GM19238 (cell line): Measurements from ENCODE around the gene UMODL1.

ENCODE experiments used
- DNase-seq: peaks from one replicate; pipeline ENCODE4 v3.0.0; 2011; ENCODE audit warnings: low spot score; ENCODE audit not compliant: insufficient read length

The UMODL1 gene

DNA sequence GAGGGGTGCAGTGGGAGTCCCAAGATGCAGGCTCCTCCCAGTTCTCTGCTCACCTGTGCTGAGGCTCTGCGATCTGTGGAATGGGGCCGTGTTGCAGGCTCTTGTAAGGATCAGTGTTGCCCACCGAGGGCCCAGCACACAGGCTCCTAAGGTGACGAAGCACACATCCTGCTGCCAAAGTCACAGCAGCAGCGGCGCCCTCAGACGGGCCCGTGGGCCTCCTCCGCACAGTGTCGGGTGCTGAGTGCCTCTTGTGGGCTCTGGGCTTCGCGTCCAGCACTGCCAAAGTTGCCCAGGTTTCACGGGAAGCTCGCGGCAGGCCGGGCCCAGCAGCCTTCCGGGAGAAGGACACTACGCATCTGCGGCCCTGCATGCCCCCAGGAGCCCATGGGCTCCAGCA is 75.7 kb downstream of the UMODL1 start:
- DNase-seq, result no peak

DNA sequence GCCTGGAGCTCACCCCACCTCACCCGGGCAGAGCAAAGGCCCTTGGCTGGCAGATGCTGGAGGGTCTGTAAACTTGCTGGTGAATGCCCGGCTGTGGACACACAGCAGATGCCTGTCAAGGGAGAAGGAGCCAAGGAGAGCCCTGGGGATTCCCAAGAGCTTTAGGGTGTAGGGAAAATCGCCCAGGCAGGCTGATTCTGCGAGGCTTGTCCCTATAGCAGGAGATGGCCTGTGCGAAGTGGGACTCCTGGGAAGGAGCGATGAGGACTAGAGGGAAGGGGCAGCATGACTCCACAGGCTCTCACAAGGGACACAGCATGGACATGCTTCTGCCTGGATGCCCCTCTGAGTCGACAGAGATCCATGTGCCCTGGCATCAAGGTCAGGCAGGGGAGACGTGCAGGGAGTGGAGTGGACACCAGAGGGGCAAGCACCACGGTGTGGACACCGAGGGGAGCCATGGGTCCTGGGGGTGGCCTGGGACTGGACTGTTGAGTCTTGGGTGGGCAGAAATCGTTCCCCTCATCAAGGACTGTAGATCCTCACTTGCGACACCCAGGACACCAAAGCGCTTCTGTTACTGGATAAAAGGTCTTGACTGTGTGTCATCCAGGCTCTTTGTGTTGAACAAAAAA is 76.4 kb downstream of the UMODL1 start:
- no peak for DNase-seq

DNA sequence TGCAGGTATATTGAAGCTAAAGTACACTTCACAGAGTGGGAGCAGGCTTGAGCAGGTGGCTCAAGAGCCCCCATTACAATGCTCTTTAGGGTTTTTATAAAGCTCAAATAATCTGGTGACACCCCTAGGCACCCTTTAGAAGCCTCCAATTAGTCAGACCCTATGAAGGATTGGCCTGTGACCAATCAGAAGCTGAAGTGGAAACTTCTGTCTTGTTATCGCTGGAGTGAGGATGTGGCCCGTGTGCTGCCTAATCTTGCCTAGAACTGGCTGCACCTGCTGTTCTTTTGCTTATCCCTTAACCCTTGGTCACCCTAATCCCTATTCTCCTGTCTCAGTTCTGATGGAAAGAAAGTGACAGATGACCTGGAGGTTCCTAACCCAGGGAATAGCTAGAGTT is 77.0 kb downstream of the UMODL1 start:
- no peak for DNase-seq

DNA sequence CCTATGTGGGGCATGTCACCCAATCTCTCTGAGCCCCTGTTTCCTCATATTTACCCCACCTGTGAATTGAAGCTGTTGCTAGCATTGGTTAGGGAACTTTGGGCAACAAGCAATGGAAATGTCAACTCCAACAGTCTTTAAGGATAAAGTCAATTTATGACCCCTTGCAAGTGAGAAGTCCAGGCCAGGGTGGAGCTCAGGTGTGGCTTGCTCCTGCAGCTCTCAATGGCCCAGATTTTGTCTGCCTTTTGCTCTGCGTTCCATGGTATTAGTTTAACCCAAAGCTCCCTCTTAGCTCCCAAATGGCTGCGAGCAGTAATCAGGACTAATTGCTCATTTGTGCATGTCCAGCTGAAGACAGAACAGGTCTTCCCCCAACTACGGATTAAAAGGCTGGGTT is 77.5 kb downstream of the UMODL1 start:
- DNase-seq, result no peak

DNA sequence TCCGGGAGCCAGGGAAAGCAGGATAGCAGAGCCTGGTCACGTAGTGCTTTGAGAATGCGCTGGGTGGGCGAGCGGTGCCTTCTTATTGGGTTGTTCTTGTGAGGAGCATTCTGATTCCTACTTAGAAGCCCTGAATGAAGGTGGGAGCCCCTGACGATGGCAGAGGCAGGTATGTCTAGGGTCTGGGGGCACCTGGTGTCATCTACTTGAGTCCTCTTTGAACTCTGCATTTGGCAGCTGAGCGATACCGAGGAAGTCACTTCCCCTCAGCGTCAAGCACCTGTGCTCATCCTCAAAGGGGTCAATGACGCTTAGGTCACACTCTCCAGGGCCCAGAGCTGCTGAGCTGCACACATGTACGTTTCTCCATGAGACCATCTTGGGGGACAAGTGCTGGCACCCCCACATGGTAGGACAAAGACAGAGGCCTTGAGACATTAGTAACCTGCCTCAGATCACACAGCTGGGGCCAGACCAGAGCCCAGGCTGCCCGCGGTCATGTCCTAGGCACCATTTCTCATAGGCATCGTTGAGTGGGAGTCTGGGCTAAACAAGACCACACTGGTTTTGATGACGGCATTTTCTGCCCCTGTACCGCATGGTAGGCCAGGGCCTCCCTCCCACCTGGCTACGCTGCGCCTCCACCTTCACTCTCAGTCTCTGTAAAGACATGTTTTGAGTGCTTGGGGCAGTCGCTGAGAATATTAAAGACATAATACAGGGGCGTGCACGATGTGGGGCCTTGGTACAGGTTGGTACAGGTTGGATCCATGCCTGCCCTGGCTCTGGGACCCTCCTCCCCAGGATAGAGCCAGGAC is 78.7 kb downstream of the UMODL1 start:
- DNase-seq, result no peak

DNA sequence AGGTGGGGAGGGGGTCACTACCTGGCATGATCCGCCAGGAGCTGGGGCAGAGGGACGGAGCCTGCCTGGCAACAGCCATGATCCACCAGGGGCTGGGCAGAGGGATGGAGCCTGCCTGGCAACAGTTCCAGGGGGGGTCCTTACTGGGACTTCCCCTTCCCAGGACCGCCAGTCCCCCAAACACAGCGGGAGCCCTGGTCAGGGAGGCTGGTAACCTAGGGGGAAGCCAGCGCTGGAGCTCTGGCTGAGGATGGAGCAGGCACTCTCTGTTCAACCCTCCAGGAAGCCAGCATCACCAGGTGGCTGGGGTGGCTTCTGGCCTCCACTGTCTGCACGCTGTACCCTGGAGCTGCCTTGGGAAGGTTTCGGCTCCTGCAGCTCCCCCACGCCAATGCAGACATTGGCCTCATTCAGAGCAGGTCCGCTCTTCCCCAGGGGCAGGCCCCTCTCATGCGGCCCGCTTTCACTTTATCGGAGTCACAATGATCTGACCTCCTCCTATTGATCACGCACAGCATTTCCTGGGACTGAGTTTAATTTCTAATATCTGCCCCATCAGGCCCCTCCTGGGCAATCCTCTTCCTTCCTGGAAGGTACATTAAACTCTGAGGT is 79.5 kb downstream of the UMODL1 start:
- DNase-seq, result no peak

DNA sequence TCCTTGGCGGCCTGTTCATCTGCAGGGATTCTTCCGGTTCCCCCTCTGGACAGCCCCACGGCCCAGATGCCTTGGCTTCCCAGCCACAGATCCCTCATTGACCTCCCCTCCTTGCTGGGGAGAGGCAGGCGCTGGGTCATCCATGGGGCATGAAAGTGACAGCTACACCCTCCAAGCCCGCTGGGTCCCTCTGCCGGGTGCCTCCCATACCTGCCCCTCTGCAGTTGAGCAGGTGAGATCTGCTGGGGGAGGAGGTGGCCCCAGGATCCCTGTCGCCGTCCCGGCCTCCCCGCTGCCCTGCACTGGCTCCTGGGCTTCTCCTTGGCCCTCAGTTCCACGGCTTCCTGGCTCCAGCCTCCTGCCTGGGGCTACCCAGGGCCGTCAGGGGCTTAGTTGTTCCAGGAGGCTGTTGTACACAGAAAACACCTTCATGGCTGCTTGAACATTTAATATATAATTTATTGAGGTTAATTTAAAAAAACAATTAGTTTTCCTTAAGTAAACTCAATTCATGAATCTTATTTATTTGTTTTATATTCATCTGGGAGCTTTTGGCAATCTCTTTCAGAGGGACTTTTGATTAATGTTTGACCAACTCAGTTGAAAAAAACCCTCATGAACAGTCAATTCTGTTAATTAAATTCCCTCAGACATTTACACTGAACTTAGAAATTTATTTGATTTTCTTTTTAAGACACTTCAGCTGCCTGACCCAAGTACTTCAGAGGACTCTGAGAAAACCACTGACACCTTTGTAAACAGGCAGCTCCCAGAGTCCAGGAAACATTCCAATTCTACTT is 80.2 kb downstream of the UMODL1 start:
- DNase-seq, result no peak

DNA sequence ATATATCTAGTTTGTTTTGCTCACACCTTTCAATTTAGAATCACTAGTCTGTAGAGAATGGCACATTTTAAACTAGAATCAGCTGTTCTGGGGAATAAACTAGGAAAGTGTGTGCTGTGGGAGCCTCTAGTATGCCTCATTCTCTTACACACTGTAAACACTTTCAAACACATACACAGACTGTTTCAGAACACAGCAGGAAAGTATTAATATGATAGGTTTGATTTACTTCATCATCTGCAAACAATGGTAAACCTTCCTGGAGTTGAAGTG is 80.8 kb downstream of the UMODL1 start:
- no peak for DNase-seq

DNA sequence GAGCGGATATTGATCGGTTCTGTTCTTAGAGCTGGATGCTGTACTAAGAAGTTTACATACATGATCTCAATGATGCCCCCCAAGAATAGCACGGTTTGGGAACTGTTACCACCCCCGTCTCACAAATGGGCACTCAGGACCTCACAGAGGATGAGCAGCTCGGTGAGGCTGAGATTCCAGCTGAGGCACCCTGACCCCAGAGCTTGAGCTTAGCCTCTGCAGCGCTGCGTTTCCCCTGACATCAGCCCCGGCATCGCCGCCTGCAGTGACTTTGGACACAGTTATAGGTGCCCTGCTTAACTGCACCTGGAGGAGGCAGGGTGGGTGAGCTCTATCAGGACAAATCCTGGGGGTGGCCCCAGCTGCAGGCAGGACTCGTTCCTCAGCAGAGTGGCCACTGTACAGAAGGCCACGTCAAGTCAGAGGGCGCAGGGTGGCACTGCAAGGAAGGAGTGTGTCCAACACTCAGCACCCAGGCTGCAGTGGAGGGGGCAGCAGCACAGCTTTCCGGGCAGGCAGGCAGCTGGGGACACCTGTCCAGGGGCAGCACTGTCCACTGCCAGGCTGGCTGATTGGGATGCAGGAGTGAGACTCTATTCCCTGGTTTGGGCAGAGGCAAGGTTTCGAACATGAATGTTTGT is 82.0 kb downstream of the UMODL1 start:
- DNase-seq, result no peak

DNA sequence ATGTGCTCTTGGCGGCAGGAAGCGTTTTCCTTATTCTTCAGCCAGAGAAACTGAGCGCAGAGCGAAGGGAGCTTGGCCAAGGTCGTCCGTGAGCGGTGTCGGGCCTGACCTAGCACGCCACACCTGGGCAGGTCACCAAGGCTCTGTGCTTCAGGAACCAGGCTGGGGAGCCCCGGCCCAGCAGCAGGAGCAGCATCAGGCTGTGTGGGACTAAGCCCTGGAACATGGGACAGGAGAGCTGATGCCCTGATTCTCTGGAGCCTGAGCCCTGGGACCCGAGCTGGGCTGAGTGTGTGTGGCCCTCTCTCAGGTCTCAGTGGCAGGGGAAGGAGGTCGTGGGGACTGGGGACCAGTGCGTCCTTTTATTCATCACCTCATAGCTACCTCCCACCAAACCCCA is 82.6 kb downstream of the UMODL1 start:
- DNase-seq, result no peak

DNA sequence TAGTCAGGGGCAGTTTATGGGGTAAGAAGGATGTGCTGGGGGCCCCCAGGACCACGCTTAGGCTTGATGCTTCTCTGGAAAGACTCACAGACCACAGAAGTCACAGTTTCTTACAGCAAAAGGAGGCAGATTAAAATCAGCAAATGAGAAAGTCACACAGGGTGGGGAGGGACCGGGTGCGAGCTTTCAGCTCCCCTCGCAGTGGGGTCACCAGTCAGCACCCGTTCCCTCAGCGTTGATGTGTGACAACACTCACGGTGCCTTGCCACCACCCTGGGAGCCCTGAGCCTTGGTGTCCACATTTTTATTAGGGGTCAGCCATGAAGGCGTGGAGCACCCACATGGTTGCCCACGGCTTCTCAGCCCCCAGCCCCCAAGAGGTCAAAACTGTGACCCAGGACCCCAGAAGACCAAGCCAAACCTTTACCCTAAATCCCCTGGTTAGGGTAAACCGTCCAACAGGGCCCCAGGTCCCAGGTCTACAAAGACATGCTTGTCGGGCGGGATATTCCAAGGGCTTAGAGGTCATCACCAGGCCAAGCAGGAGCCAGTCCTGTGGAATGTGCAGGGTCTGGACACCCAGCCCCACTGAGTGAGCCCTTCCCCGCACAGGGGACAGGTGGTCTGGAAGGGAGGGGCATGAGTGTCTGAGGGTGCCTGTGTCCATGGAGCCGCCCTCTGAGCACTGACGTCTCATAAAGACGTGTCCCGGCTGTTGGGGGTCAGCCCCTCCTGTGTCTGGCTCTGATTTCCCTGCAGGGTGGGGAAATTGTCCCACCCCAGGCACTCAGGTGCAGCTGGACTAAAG is 83.3 kb downstream of the UMODL1 start:
- DNase-seq, result no peak

DNA sequence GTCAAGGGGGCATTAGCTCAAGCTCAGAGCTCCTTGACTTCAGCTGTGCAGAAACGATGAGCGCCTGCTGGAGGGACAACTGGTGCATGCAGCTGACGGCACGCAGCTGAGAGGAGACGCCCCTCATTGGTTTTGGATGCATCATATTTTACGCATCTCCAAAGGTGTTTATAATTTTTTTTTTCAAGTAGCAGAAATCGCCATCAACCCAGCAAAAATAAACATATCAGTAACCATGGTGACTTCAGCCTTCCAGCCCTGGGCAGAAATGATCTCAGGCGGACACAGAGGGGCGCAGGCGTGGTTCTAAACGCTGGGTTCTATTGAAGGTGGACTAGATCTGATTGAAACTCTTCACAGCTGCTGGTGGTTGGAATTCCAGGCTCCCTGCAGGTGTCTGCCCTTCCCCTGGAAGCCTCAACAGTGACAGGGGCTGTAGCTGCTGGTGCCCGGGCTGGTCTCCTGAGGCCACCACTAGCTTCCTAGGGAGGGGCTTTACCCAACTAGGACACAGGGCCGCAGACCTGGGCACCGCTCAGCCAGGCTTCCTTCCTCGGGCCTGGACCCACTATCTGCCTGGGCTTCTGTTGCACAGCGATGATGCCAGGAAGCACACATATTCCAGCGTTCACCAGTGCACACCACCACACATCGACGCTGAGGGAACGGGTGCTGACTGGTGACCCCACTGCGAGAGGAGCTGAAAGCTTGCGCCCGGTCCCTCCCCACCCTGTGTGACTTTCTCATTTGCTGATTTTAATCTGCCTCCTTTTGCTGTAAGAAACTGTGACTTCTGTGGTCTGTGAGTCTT is 84.1 kb downstream of the UMODL1 start:
- DNase-seq, result no peak

DNA sequence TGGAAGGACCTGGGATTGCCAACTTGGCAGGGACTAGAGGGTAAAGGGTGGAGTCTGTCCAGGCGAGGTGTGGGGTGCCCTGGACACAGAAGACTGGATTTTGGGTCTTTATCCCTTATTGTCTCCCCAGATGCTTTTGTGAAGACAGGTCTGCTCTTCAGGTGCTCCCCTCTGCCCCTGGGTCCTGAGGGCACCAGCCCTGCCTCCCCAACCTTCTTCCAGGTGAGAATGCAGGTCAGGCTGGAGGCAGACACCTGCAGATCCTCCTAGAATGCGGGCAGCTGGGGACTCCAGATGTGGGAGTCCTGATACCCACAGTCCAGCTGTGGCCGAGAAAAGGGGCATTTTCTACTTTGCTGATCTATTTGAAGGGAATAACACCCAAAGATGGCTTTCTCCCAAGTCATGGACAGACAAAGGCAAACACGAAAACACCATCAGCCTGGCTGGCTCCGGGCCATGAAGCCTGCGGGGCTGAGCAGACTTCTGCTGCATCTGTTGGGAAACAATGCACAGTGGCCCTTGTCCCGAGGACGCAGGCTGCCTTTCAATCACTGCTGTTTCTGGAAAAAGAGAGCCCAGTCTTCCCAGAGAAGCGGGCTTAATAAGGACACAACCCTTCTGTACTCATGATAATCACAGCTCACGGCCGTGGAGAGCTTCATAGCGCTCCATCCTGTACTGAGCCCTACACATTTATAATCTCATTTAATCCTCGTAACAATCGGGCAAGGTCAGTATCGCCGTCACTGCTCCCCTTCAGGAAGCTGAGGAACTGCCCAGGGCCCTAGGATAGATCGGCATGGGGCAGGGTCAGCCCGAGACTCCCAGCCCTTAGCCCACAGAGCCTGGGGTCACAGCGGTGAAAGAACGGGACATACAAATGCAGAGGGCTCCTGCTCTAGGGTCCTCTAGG is 85.8 kb downstream of the UMODL1 start:
- DNase-seq, result no peak

DNA sequence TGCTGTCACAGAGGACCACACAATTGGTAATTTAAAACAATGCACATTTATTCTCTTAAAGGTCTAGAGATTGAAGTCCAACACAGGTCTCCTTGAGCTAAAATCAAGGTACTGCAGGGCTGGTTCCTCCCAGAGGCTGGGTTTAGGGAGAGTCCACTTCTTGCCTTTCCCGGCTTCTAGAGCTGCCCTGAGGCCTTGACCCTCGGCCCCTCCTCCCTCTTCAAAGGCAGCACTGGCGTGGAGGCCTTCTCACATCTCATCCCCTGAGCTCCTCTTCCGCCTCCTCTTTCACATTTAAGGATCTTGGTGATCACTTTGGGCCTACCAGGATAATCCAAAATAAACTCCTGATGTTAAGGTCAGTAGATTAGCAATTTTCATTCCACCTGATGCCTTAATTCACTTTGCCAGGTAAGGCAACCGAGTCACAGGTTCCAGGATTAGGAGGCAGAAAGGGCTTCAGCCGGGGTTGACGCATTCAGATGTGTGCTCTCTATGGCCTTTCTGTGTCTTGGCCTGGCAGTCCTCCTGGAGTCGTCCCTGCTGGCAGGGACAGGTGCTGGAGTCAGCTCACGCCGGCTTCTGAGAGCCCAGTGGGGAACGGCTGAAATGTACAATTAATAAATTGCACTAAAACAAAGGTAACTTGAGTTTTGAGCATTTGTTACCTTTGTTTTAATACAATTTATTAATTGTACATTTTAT is 86.6 kb downstream of the UMODL1 start:
- DNase-seq, result no peak

DNA sequence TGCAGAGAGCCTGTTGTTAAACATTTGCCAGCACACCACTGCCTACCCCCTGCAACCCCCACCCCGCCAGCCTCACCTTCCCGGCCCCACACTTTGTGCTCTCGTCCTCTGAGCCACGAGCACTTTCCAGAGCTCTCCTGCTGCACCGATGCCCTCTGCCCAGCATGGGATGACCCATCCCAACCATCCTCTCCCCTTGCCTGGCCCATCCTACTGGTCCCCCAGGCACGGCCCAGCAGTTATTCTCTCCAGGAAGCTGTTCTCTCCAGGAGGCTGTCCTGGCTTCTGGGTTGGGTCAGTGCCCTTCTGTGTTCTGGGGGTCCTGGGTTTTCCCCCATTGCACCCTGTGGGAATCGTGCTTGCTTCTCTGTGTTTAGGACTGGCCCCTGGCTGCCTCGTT is 87.7 kb downstream of the UMODL1 start:
- no peak for DNase-seq

DNA sequence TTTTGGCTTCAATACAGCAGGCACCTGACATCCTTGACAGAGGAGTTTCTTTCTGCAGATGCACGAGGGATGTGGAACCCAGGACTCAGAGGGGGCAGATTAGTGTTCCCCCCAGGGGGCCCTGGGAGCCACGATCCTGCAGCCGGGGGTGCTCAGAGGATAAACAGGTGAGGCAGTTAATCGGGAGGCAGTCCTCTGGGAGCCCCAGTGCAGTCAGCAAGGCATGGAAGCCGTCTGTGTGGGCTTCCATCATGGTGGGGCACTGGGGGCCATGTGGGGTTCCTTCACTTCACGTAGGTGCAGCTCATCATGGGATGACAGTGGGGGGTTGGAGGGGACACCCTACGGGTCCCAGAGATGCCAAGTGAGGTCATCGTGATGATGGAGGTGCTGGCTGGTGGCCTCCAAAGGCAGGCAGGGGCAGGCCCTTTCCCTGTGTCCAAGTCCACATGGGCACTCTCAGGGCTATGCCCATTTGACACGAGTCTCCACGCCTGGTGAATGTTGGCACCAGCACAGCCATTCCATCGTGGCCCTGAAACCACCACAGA is 88.5 kb downstream of the UMODL1 start:
- DNase-seq, result no peak

DNA sequence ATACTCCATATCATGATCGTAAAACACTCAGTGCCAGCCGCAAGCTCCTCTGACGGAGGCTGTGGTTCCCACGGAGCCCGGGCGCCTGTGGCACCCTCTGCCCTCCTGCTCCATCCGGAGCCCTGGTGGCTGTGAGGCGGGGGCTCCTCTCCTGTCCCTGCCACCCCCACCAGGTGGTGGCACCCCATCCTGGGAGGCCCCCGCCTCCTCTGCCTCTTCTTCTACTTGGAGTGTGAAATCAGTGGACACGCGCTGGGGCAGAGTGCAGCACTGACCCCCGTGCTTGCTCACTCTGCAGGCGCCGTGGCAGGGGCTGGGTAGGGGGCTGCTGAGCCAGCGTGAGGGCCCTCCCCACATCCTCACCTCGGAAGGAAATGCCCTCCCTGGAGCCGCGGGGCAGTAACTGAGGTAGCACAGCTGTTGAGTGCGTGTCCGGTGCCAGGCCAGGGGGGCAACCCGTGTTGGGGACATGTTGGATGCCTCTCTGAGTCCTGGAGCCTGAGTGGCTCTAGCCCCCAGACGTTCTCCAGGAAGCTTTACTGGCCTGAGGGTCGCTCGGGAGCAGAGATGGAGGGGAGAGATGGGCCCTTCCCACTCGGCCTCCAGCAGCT is 89.1 kb downstream of the UMODL1 start:
- DNase-seq, result no peak

DNA sequence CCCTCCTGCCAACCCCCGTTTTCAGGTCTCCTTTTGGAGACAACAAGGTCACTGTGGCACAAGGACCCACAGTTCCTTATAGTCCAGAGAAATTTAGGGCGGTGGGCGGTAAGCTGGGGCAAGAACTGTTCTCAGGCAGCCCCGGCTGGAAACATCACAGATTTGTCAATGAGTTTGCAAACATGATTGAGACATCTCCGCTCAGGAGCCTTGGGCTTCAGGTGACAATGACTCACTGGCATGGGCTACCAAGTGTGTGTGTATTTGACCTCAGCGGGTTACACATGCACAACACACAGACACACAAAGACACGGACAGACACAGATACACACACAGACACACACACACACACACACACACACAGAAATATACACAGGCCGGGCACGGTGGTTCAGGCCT is 89.6 kb downstream of the UMODL1 start:
- no peak for DNase-seq
